Activated CD8-positive, alpha-beta T cell treated with anti-CD3 and anti-CD28 coated beads, Interleukin-2, amount 10 ng/mL, durations not matched to agents 7 days and 5 days (primary cell): ENCODE data around the gene DCTN2. TPM values are rescaled to one million over a fixed set of nuclear protein-coding genes. Genes with fewer than 3 reads are reported as not detected.
"Not testable (repeated sequence)": the region's sequence is repeated elsewhere in the genome, so short reads cannot be mapped to it uniquely, and the experiment has no call there.

Source experiments
- ATAC-seq: fragments of 150-1000 bp; cut with Tn5 transposase; one replicate; pipeline ENCODE4 v1.10.0; 2021; ENCODE audit warnings: moderate library complexity
- CTCF ChIA-PET: fragments of 350-600 bp; sonication (Branson Sonifier 250); formaldehyde crosslinking; loops from one replicate; lab custom pipeline; 2021; ENCODE audit warnings: antibody characterized with exemption; lab: Charles Lee
- POLR2A ChIA-PET: fragments of 350-600 bp; sonication (Branson Sonifier 250); formaldehyde crosslinking; loops from one replicate; lab custom pipeline; 2021; ENCODE audit warnings: antibody characterized with exemption; lab: Charles Lee
- DNase-seq: peaks from one replicate; pipeline ENCODE4 v3.0.0-alpha.2; 2020
- H3K27ac Mint-ChIP-seq: one replicate; pipeline ENCODE4 v1.8.0; 2021; ENCODE audit warnings: mild to moderate bottlenecking, mixed read lengths
- H3K27me3 Mint-ChIP-seq: one replicate; pipeline ENCODE4 v1.8.0; 2021; ENCODE audit warnings: low read depth, mixed read lengths
- H3K36me3 Mint-ChIP-seq: one replicate; pipeline ENCODE4 v1.8.0; 2021; ENCODE audit warnings: low read depth, mixed read lengths
- H3K4me1 Mint-ChIP-seq: one replicate; pipeline ENCODE4 v1.8.0; 2021; ENCODE audit warnings: low read depth, mixed read lengths
- H3K4me3 Mint-ChIP-seq: one replicate; pipeline ENCODE4 v1.8.0; 2021; ENCODE audit warnings: mild to moderate bottlenecking, mixed read lengths
- H3K9me3 Mint-ChIP-seq: one replicate; pipeline ENCODE4 v1.8.0; 2022; ENCODE audit warnings: mixed read lengths; ENCODE audit not compliant: insufficient read depth
- total RNA-seq, 2 experiments: library from RNA; stranded (reverse); gene quantifications; one replicate each; pipeline ENCODE4 v1.2.3, GENCODE V29; 2021

DCTN2 gene
- total RNA-seq, 2 experiments from 2014 or later: 89.3 to 96.5 TPM

DNA sequence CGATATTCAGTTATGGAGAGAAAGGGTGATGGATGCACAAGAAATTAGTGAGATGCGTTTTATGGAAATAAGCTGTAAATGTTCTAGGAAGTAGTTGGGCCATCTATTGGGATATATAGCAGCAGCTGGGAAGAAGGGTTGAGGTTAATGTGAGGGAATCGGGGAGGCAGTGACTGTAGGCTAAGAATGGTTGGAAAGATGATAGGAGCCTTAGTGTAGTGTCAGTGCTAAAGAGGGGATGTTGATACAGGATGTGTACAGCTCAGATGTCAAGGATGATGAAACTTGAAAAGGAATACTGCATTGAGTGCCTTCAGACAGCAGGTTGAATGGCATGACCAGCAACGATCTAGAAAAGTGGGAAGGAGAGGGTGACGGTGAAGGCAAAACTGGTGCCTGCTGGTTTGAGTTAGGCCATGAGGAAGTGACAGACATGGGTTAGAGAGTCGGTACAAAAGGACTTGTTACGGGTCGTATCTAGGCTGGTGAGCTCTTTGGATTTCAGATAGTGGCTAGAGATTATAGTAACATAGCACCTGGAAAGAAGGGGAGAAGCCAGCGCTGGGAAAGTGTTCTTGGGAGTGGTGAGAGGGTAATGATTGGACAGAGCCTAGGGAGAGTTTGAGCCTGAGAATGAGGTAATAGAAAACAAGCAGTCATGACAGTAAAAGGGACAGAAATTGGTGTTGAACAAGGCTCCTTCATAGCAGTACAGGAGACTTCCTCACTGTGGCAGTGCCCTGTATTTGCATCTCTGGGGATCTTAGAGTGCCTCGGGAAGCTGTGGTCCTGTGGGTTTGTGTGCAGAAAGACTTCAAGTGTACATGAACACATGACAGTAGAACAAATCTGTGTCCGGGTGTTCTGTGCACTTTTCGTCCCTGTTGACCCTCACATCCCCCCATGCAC is 49.5 kb downstream of the DCTN2 start:
- CTCF ChIA-PET: interaction anchor here (0.8 to 1.0 kb wide), 2 partner anchors 16 to 35 kb away, joined by 3 read pairs; no protein-coding TSS in a partner anchor
- Mint-ChIP-seq H3K27ac (peak overlapping the region; percentile 21), H3K4me1 (peaks cover 6% of the 10 kb centered on the region), H3K27me3 (no peaks in the 10 kb centered on the region), H3K4me3 (no peak overlapping the region), H3K9me3 (no peaks in the 10 kb centered on the region), H3K36me3 (peaks cover 73% of the 10 kb centered on the region)
- POLR2A ChIA-PET: interaction anchor here (1.8 kb wide), 1 partner anchor 18 kb away, joined by 10 read pairs; the partner anchor contains the start of gene ARHGAP9
- DNase-seq: no peak
- ATAC-seq: no peak

- DNase-seq: no peak
- POLR2A ChIA-PET: interaction anchor here (1.8 kb wide), 1 partner anchor 17 kb away, joined by 10 read pairs; the partner anchor contains the start of gene ARHGAP9
- H3K4me1 Mint-ChIP-seq: peaks cover 6% of the 10 kb centered on the region
- no peaks in the 10 kb centered on the region for H3K9me3 Mint-ChIP-seq
- no peaks in the 10 kb centered on the region for H3K27me3 Mint-ChIP-seq
- H3K36me3 Mint-ChIP-seq: peaks cover 69% of the 10 kb centered on the region
- no peak for ATAC-seq
- no peak overlapping the region for H3K27ac Mint-ChIP-seq
- CTCF ChIA-PET: interaction anchor here (0.8 to 1.0 kb wide), 2 partner anchors 16 to 35 kb away, joined by 3 read pairs; no protein-coding TSS in a partner anchor
- H3K4me3 Mint-ChIP-seq: no peak overlapping the region
Observed at GRCh38 chr12:57496822-57497221, 50.2 kb downstream of the DCTN2 start.

DNA sequence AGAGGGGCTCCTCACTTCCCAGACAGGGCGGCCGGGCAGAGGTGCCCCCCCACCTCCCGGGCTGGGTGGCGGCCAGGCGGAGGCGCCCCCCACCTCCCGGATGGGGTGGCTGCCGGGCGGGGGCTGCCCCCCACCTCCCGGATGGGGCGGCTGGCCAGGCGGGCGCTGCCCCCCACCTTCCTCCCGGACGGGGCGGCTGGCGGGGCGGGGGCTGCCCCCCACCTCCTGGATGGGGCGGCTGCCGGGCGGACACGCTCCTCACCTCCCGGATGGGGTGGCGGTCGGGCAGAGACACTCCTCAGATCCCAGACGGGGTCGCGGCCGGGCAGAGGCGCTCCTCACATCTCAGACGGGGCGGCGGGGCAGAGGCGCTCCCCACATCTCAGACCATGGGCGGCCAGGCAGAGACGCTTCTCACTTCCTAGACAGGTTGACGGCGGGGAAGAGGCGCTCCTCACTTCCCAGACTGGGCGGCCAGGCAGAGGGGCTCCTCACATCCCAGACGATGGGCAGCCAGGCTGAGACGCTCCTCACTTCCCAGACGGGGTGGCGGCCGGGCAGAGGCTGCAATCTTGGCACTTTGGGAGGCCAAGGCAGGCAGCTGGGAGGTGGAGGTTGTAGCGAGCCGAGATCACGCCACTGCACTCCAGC is 51.8 kb downstream of the DCTN2 start:
- POLR2A ChIA-PET, ATAC-seq, H3K4me3 Mint-ChIP-seq, H3K9me3 Mint-ChIP-seq, DNase-seq, CTCF ChIA-PET, H3K27me3 Mint-ChIP-seq, H3K27ac Mint-ChIP-seq: not testable (repeated sequence)
- peaks cover 12% of the 10 kb centered on the region for H3K4me1 Mint-ChIP-seq
- peaks cover 71% of the 10 kb centered on the region for H3K36me3 Mint-ChIP-seq

- Mint-ChIP-seq H3K27me3 (no peaks in the 10 kb centered on the region), H3K36me3 (peaks cover 61% of the 10 kb centered on the region), H3K9me3 (no peaks in the 10 kb centered on the region), H3K27ac (peak overlapping the region; percentile 55), H3K4me3 (no peak overlapping the region), H3K4me1 (peaks cover 37% of the 10 kb centered on the region)
- DNase-seq (no peak), ATAC-seq (peak; percentile 12)
- ChIA-PET POLR2A (interaction anchor here (1.0 to 2.1 kb wide), 2 partner anchors 11 to 28 kb away, joined by 3 to 9 read pairs; partner anchors contain the start of genes ARHGAP9 and DDIT3), CTCF (interaction anchor here (0.7 to 2.6 kb wide), 3 partner anchors 12 to 33 kb away, joined by 3 to 12 read pairs (median 4); partner anchors contain the start of gene ARHGAP9)
Observed at GRCh38 chr12:57491393-57492280, 55.4 kb downstream of the DCTN2 start.

DNA sequence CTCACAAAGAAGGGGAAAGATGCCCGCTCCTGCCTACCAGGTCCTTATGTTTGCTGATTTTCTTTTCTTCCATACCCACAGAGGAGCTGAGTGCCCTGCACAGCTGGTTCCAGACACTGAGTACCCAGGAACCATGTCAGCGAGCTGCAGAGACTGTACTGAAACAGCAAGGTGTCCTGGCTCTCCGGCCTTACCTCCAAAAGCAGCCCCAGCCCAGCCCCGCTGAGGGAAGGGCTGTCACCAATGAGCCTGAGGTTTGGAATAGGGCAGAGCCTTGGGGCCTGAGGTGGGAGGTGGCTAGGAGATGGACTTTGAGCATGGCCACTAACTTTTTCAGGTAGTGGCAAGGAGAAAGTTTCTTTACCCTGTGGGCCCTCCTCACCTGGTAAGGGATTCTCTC is 56.9 kb downstream of the DCTN2 start:
- ATAC-seq (no peak), DNase-seq (no peak)
- Mint-ChIP-seq H3K36me3 (peaks cover 48% of the 10 kb centered on the region), H3K4me1 (peaks cover 37% of the 10 kb centered on the region), H3K4me3 (no peak overlapping the region), H3K27me3 (no peaks in the 10 kb centered on the region), H3K9me3 (no peaks in the 10 kb centered on the region), H3K27ac (peak overlapping the region; percentile 93)
- CTCF ChIA-PET: interaction anchor here (2.6 kb wide), 1 partner anchor 13 kb away, joined by 12 read pairs; no protein-coding TSS in a partner anchor
- POLR2A ChIA-PET: interaction anchor here (2.1 kb wide), 1 partner anchor 30 kb away, joined by 9 read pairs; the partner anchor contains the start of gene DDIT3

DNA sequence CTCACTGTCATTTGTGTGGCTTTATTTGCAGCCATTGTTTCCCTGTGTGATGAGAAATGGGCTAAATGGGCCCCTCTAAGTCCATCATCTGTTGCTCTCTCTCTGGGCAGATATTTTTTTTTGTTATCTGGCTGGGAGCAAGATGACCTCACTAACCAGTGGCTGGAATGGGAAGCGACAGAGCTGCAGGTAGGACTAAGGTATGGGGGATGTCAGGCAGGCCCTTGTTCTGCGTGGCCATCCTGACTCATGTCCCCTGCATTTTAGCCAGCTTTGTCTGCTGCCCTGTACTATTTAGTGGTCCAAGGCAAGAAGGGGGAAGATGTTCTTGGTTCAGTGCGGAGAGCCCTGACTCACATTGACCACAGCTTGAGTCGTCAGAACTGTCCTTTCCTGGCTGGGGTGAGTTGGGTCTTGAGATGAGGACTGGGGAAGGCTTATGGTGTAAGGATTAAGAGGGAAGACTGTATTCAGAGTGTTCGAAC is 57.8 kb downstream of the DCTN2 start:
- Mint-ChIP-seq H3K27ac (peak overlapping the region; percentile 93), H3K27me3 (no peaks in the 10 kb centered on the region), H3K9me3 (no peaks in the 10 kb centered on the region), H3K36me3 (peaks cover 44% of the 10 kb centered on the region), H3K4me1 (peaks cover 37% of the 10 kb centered on the region), H3K4me3 (peak overlapping the region; percentile 89)
- DNase-seq (no peak), ATAC-seq (no peak)
- ChIA-PET POLR2A (interaction anchor here (0.6 to 2.3 kb wide), 2 partner anchors 10 to 146 kb away, joined by 3 to 11 read pairs; partner anchors contain the start of gene ARHGAP9), CTCF (interaction anchor here (1.0 to 1.4 kb wide), 2 partner anchors 26 to 30 kb away, joined by 3 to 4 read pairs; partner anchors contain the start of gene GLI1)

- Mint-ChIP-seq H3K4me3 (peak overlapping the region; percentile 89), H3K27me3 (no peaks in the 10 kb centered on the region), H3K9me3 (no peaks in the 10 kb centered on the region), H3K27ac (peak overlapping the region; percentile 93), H3K4me1 (peaks cover 37% of the 10 kb centered on the region), H3K36me3 (peaks cover 44% of the 10 kb centered on the region)
- no peak for ATAC-seq
- POLR2A ChIA-PET: interaction anchor here (0.6 to 2.3 kb wide), 2 partner anchors 9 to 145 kb away, joined by 3 to 11 read pairs; partner anchors contain the start of gene ARHGAP9
- DNase-seq: no peak
- CTCF ChIA-PET: interaction anchor here (1.0 to 1.4 kb wide), 2 partner anchors 26 to 30 kb away, joined by 3 to 4 read pairs; partner anchors contain the start of gene GLI1
Observed at GRCh38 chr12:57488402-57489156, 58.4 kb downstream of the DCTN2 start.

DNA sequence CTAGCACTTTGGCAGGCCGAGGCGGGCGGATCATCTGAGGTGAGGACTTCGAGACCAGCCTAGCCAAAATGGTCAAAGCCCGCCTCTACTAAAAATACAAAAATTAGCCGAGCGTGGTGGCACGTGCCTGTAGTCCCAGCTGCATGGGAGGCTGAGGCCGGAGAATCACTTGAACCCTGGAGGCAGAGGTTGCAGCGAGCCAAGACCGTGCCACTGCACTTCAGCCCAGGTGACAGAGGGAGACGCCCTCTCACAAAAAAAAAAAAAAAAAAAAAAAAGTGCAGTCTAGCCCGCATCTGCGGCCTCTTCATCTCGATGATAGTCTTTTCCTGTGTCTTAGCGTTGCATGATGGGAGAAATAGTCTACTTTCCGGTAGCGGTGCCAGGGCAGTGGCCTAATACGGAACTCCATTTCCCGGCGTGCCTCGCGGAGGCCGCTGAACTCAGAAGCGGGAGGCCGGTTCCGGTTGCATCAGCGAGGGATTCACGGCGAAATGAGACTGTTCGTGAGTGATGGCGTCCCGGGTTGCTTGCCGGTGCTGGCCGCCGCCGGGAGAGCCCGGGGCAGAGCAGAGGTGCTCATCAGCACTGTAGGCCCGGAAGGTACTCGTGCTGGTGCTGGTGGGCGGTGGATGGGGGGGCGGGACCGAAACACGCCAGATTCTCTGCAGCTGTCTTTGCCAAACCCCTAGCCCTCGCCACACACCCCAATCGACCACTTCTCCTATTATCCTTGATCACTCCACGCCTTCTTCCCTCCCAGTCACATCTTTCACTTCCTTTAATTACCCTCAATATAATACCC is 59.2 kb downstream of the DCTN2 start, which contains the start of gene MARS1:
Gene MARS1, plus strand, starts transcription at position 472 of the 805 bp plus-strand sequence. Its CDS starts 23 bp downstream, at position 495.
- Mint-ChIP-seq H3K4me1 (peaks cover 41% of the 10 kb centered on the region), H3K27me3 (no peaks in the 10 kb centered on the region), H3K9me3 (no peaks in the 10 kb centered on the region), H3K4me3 (peak within 1 kb of the TSS; percentile 89), H3K27ac (peak within 1 kb of the TSS; percentile 93), H3K36me3 (peaks cover 41% of the 10 kb centered on the region)
- DNase-seq (peak; percentile 96), ATAC-seq (peak; percentile 97)
- ChIA-PET CTCF (interaction anchor here (1.0 to 2.9 kb wide), 3 partner anchors 10 to 29 kb away, joined by 3 to 22 read pairs (median 4); partner anchors contain the start of gene GLI1), POLR2A (interaction anchor here (1.2 to 2.4 kb wide), 4 partner anchors 8 to 410 kb away, joined by 3 to 14 read pairs (median 10); partner anchors contain the start of genes ARHGAP9 and DDIT3)

- peaks cover 39% of the 10 kb centered on the region for H3K4me1 Mint-ChIP-seq
Observed at GRCh38 chr12:57487055-57487596, 59.9 kb downstream of the DCTN2 start.

More at GRCh38 chr12:57487055-57487596, 59.9 kb downstream of the DCTN2 start:
- Mint-ChIP-seq H3K27ac (peak overlapping the region; percentile 93), H3K4me3 (peak overlapping the region; percentile 89), H3K36me3 (peaks cover 38% of the 10 kb centered on the region), H3K27me3 (no peaks in the 10 kb centered on the region), H3K9me3 (no peaks in the 10 kb centered on the region)
- ATAC-seq: no peak
- ChIA-PET POLR2A (interaction anchor here (1.2 to 2.4 kb wide), 4 partner anchors 8 to 409 kb away, joined by 3 to 14 read pairs (median 10); partner anchors contain the start of genes ARHGAP9 and DDIT3), CTCF (interaction anchor here (2.9 kb wide), 1 partner anchor 10 kb away, joined by 22 read pairs; no protein-coding TSS in a partner anchor)
- DNase-seq: no peak
